ENCODE measurements around the gene OLFML1.

GRCh38 chr11:7559398-7560283 lies 74.3 kb downstream of the OLFML1 start:
- no peak for TF ChIP-seq POLR2A (IDR thresholded peaks at IDR 0.05; ENCODE audit: low read depth, low read length)
- TF ChIP-seq POLR2AphosphoS5 (IDR thresholded peaks at IDR 0.05; ENCODE audit: low read depth, low read length): no peak
